Mucosa of descending colon (tissue), 3 donors: Measurements from ENCODE around the gene MYO16. TPM values are rescaled to one million over a fixed set of nuclear protein-coding genes. Genes with fewer than 3 reads are reported as not detected.

ENCODE experiments used
- ATAC-seq: fragments of 200-7000 bp; cut with Tn5 transposase; one replicate; pipeline ENCODE4 v1.9.1; 2020; ENCODE audit warnings: mild to moderate bottlenecking, moderate library complexity
- DNase-seq, 3 donors: peaks; one replicate each; pipeline ENCODE4 v3.0.0-alpha.2; 2020
- H3K36me3 ChIP-seq: fragments of 200-600 bp; one replicate; pipeline ENCODE4 v1.8.0; 2021; ENCODE audit warnings: low read depth, mild to moderate bottlenecking
- H3K4me1 ChIP-seq: fragments of 200-600 bp; one replicate; pipeline ENCODE4 v1.8.0; 2021; ENCODE audit warnings: low read depth, mild to moderate bottlenecking
- H3K4me3 ChIP-seq: fragments of 200-600 bp; one replicate; pipeline ENCODE4 v1.8.0; 2021; ENCODE audit warnings: mild to moderate bottlenecking
- H3K9me3 ChIP-seq: fragments of 200-600 bp; one replicate; pipeline ENCODE4 v1.8.0; 2021; ENCODE audit warnings: mild to moderate bottlenecking
- intact Hi-C, 2 donors: fragments of 100-400 bp; cut with DNase I in 1 of 2; cut with micrococcal nuclease in 1 of 2; formaldehyde crosslinking; loops; one replicate each; pipeline versions ENCODE4 v1.11.0 to v1.11.1; 2022; cut with DNase I, micrococcal nuclease
- total RNA-seq, 3 donors: library from RNA; stranded (reverse); fragmentation: NEBNext Ultra II Directional in 2 of 3; extraction: Animal tissue kit (Norgen Biotek cat#: 25700) in 2 of 3; gene quantifications; one replicate each; pipeline versions ENCODE4 v1.2.1 to v1.2.4, GENCODE V29; 2021 to 2023
- TF ChIP-seq, protein P1 (sequence below): fragments of 200-600 bp; IDR thresholded peaks from one replicate; pipeline ENCODE4 v1.8.0; 2022; ENCODE audit warnings: antibody characterized with exemption, mild to moderate bottlenecking
- donor health status: DM: no; HTN: no; CAD: no; lungs with moderate emphysema.
- donor health status: DM: no; HTN: no; CAD: no.
- donor health status: DM: no; HTN: yes; CAD: no.

MYO16 gene
- total RNA-seq, 3 donors from 2014 or later: 0.06 TPM; not detected in 2

DNA sequence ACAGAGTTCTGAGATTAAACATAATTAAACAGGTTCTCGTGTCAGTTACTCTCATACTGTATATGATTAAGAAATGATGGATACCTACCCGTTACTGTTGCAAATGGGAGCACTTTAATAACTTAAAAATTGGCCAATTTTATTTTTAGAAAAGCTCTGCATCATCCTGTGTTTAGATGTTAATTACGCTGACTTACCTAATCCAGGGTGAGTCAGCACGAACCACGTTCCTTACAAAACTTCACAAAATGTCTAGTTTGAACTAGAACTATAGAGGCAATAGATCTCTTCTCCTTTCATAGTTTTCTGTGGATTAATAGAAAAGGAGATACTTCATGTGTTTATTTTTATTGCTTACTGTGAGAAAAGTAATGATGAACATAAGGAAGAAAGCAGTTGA is 363.9 kb downstream of the MYO16 start:
- no peak overlapping the region for H3K4me3 ChIP-seq
- no peaks in the 10 kb centered on the region for H3K9me3 ChIP-seq
- ATAC-seq (no peak), DNase-seq (no peak)
- H3K36me3 ChIP-seq: no peaks in the 10 kb centered on the region
- intact Hi-C loops: no loop called here
- TF ChIP-seq, protein P1, sequence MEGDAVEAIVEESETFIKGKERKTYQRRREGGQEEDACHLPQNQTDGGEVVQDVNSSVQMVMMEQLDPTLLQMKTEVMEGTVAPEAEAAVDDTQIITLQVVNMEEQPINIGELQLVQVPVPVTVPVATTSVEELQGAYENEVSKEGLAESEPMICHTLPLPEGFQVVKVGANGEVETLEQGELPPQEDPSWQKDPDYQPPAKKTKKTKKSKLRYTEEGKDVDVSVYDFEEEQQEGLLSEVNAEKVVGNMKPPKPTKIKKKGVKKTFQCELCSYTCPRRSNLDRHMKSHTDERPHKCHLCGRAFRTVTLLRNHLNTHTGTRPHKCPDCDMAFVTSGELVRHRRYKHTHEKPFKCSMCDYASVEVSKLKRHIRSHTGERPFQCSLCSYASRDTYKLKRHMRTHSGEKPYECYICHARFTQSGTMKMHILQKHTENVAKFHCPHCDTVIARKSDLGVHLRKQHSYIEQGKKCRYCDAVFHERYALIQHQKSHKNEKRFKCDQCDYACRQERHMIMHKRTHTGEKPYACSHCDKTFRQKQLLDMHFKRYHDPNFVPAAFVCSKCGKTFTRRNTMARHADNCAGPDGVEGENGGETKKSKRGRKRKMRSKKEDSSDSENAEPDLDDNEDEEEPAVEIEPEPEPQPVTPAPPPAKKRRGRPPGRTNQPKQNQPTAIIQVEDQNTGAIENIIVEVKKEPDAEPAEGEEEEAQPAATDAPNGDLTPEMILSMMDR: no peak
- H3K4me1 ChIP-seq: no peaks in the 10 kb centered on the region

DNA sequence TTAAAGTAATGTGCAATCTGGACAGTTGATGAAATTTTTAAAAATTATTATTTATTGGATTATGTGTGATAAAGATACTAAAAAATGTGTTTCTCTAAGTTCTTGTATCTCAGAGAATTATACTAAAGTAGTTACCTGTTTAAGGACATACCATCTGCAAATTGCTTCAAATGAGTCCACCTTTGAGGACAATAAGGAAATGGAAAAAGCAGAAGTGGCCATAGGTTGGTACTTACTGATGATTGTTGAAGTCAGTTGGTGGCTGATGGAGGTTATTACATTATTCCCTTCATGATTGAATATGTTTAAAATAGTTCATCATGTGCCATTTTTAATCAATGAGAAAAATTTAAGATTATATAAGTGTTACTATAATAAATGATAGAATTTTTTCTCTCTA is 367.0 kb downstream of the MYO16 start:
- Histone ChIP-seq H3K4me1 (no peaks in the 10 kb centered on the region), H3K9me3 (no peaks in the 10 kb centered on the region), H3K4me3 (no peak overlapping the region), H3K36me3 (no peaks in the 10 kb centered on the region)
- intact Hi-C loops: no loop called here
- DNase-seq (no peak), ATAC-seq (no peak)
- TF ChIP-seq, protein P1: no peak

DNA sequence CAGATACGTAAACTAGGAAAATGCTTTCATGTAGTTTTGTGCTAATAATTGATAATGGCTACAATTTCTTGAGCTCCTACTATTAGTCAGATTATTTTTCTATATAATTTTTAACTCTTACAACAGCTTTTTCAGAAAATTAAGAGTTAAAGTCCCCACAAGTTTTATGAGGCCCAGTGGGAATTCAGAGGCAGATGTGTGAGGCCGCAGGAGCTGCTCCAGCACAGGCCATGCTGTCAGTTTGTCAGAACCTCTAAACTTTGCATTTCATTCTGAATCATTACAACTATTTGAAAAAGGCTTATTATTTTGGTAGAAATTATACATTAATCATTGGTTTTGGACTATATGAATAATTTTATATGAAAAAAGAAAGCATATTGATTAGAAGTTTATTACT is 370.8 kb downstream of the MYO16 start:
- Histone ChIP-seq H3K4me3 (no peak overlapping the region), H3K9me3 (no peaks in the 10 kb centered on the region), H3K36me3 (no peaks in the 10 kb centered on the region), H3K4me1 (no peaks in the 10 kb centered on the region)
- DNase-seq (no peak), ATAC-seq (no peak)
- TF ChIP-seq, protein P1: no peak
- intact Hi-C loops: no loop called here

DNA sequence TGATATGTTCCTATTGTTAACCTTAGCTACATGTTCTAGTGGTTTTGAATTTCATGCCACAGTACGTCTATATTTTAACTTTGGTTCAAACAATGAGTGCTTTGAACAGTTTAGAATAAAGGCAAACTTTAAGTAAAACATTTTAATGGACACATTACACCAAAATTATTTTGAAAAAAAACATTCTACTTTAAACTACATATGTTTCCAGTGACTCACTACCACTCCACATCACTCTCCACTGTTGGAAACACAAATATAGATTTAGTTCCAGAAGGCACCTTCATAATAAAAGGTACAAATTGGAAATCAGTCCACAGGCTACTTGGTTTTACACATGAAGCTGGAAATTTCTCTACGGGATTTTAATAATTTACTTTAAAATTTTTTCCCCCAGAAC is 373.5 kb downstream of the MYO16 start:
- no peak overlapping the region for H3K4me3 ChIP-seq
- TF ChIP-seq, protein P1: no peak

DNA sequence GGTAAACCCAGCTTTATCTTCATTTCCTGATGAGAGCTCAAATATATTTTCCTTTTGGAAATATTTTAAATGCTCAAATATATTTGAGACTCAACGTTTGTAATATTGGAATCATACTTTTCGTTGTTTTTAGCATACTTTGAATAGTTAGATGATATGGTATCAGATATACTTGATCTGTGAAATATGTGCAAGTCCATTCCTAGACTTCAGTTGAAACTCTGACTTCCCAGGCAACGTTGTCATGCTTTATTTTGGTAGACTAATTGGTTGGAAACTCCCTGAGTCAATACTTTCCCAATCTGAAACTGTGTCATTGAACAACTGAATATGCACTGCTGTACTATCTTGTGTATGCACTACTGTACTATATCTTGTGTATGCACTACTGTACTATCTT is 378.5 kb downstream of the MYO16 start:
- intact Hi-C loops: no loop called here
- DNase-seq: no peak
- H3K9me3 ChIP-seq: no peaks in the 10 kb centered on the region
- TF ChIP-seq, protein P1: no peak
- no peak for ATAC-seq
- H3K4me1 ChIP-seq: no peaks in the 10 kb centered on the region
- H3K36me3 ChIP-seq: no peaks in the 10 kb centered on the region
- H3K4me3 ChIP-seq: no peak overlapping the region

More for the DNA sequence above, 373.5 kb downstream of the MYO16 start:
- DNase-seq (no peak), ATAC-seq (no peak)
- H3K36me3 ChIP-seq: no peaks in the 10 kb centered on the region
- H3K4me1 ChIP-seq: no peaks in the 10 kb centered on the region
- intact Hi-C loops: no loop called here
- H3K9me3 ChIP-seq: no peaks in the 10 kb centered on the region

DNA sequence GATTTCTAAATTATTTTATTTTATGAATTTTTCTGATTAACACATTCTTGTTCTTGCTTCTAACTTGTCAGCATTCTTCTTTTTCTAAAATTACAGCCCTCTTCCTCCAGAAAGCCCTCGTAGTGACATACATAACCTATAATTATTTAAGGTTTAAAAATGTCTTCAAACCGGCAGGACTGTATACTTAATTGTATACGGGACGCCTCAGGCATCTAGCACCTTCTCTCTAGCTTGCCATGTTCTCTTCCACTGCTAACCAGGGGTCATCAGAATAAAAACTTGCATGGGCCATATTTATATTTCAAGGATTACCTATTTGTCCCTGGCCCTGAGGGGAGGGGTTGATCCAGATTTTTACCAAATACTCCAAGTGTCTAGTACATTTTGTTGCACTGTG is 380.3 kb downstream of the MYO16 start:
- ATAC-seq (no peak), DNase-seq (no peak)
- intact Hi-C loops: no loop called here

More for the DNA sequence above, 380.3 kb downstream of the MYO16 start:
- TF ChIP-seq, protein P1: no peak
- no peaks in the 10 kb centered on the region for H3K9me3 ChIP-seq
- no peaks in the 10 kb centered on the region for H3K36me3 ChIP-seq
- H3K4me1 ChIP-seq: no peaks in the 10 kb centered on the region
- no peak overlapping the region for H3K4me3 ChIP-seq
